CD4-positive, alpha-beta T cell treated with Interleukin-4 for 4 hours (primary cell): ENCODE data around the gene NRDC.
"Not testable (repeated sequence)": the region's sequence is repeated elsewhere in the genome, so short reads cannot be mapped to it uniquely, and the experiment has no call there.

Experiments
- DNase-seq: peaks from one replicate; pipeline ENCODE4 v3.0.0-alpha.2; 2020

NRDC gene

GRCh38 chr1:51842261-51842660 is 36.3 kb downstream of the NRDC start:
- DNase-seq, result no peak

- no peak for DNase-seq
Observed at GRCh38 chr1:51840743-51841461, 37.6 kb downstream of the NRDC start.

- no peak for DNase-seq
Observed at GRCh38 chr1:51840182-51840581, 38.3 kb downstream of the NRDC start.

- no peak for DNase-seq
Observed at GRCh38 chr1:51839094-51839493, 39.4 kb downstream of the NRDC start.

GRCh38 chr1:51837243-51837642 is 41.3 kb downstream of the NRDC start:
- no peak for DNase-seq

- no peak for DNase-seq
Observed at GRCh38 chr1:51833700-51834099, 44.8 kb downstream of the NRDC start.

- no peak for DNase-seq
Observed at GRCh38 chr1:51829058-51829457, 49.5 kb downstream of the NRDC start.

- no peak for DNase-seq
Observed at GRCh38 chr1:51819810-51820209, 58.7 kb downstream of the NRDC start.

- not testable (repeated sequence) for DNase-seq
Observed at GRCh38 chr1:51819021-51819420, 59.5 kb downstream of the NRDC start.

GRCh38 chr1:51818487-51818886 is 60.0 kb downstream of the NRDC start:
- no peak for DNase-seq

- no peak for DNase-seq
Observed at GRCh38 chr1:51814513-51814912, 64.0 kb downstream of the NRDC start.

GRCh38 chr1:51799372-51799771 is 79.2 kb downstream of the NRDC start:
- no peak for DNase-seq

GRCh38 chr1:51794868-51795267 is 83.7 kb downstream of the NRDC start:
- no peak for DNase-seq

GRCh38 chr1:51794260-51794659 is 84.3 kb downstream of the NRDC start:
- no peak for DNase-seq

- DNase-seq, result no peak
Observed at GRCh38 chr1:51792864-51793263, 85.7 kb downstream of the NRDC start.

GRCh38 chr1:51791888-51792287 is 86.6 kb downstream of the NRDC start:
- no peak for DNase-seq

- no peak for DNase-seq
Observed at GRCh38 chr1:51790385-51790784, 88.1 kb downstream of the NRDC start.

GRCh38 chr1:51789342-51789741 is 89.2 kb downstream of the NRDC start:
- DNase-seq, result no peak

- no peak for DNase-seq
Observed at GRCh38 chr1:51788938-51789337, 89.6 kb downstream of the NRDC start.

- no peak for DNase-seq
Observed at GRCh38 chr1:51784997-51785421, 93.5 kb downstream of the NRDC start.

- no peak for DNase-seq
Observed at GRCh38 chr1:51780927-51781326, 97.6 kb downstream of the NRDC start.

GRCh38 chr1:51776408-51776807 is 102.1 kb downstream of the NRDC start:
- DNase-seq, result no peak

- peak; percentile 41 for DNase-seq
Observed at GRCh38 chr1:51768971-51769588, 109.4 kb downstream of the NRDC start.

GRCh38 chr1:51761351-51761750 is 117.2 kb downstream of the NRDC start:
- DNase-seq, result no peak

- no peak for DNase-seq
Observed at GRCh38 chr1:51760872-51761271, 117.7 kb downstream of the NRDC start.
